ENCODE data around the gene ITGB1BP1. TPM values are rescaled to one million over a fixed set of nuclear protein-coding genes. Genes with fewer than 3 reads are reported as not detected.

Gene ITGB1BP1
- total and polyA plus RNA-seq, 9 of the 15 experiments (the other 6 are each of a cell fraction or from before 2014, with no cell fraction given), result 37.8 to 95.3 (median 50.4) TPM

DNA sequence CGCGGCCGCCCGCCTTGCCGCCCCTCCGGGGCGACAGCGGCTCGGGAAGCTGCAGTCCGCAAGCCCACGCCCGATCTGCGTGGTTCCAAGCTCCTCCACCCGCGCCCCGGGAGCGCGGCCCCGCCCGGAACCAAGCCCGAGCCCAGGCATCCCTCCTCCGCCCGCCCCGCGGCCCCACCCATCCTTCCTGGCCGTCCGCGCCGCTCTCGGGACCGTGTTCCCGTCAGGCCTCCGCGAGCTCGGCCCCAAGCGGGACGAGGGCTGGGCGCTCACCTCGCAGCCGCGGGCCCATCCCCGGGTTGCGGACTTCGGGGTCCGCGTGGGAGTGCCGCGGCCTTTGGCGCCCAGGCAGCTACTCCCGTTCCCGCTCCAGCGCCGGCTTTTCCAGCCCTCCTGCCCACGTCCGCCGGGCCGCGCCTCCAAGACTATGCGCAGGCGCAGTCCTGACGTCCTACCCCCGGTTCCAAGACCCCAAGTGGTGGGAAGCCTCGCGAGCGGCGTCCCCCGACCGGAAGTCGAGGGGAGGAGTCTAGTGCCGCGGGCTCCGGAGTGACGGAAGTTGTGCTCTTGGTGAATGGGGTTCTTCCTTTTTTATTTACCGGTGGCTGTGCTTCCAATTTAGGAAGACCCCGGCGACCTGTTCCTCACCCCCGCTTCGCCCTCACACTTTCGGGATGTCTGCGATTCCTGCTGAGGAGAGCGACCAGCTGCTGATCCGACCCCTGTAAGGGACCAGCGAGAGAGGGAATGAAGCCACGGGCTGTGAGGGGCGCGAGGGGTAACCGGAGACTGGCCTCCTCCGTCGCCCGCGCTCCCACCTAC is at the start of gene ITGB1BP1, which contains the start of gene CPSF3 (continued):
- TF ChIP-seq E2F6 (IDR thresholded peaks at IDR 0.05; ENCODE audit: borderline replicate concordance in 1 of 2, extremely low read depth in 1 of 2, insufficient read depth in 1 of 2, insufficient read length in 1 of 2, low read depth in 1 of 2, low read length in 1 of 2, poor library complexity in 1 of 2, severe bottlenecking in 1 of 2) (peak; percentile 51 to 69), BCOR (IDR thresholded peaks at IDR 0.05) (no peak), MEIS2 (IDR thresholded peaks at IDR 0.05; ENCODE audit: partially characterized antibody) (peak; percentile 67), ZBTB17 (CRISPR knock-in tag; IDR thresholded peaks at IDR 0.05) (peak; percentile 21; the same call in 1 of the 2 replicates), ZNF133 (CRISPR knock-in tag; IDR thresholded peaks at IDR 0.05) (no peak), HNRNPK (IDR thresholded peaks at IDR 0.05; ENCODE audit: low read depth, low read length, poor library complexity, severe bottlenecking) (peak; percentile 23), KLF13 (tag; IDR thresholded peaks at IDR 0.05; ENCODE audit: borderline replicate concordance, low read depth) (peak; percentile 96; the same call in 1 of the 2 replicates), RREB1 (CRISPR knock-in tag; IDR thresholded peaks at IDR 0.05) (peak; percentile 89; the same call in 1 of the 2 replicates), HDAC2 (IDR thresholded peaks at IDR 0.05) (0 out of 2 replicates have a peak, but pooled peaks have one; percentile 16), FOXM1 (IDR thresholded peaks at IDR 0.05; ENCODE audit: low read depth) (peak; percentile 49; the same call in 1 of the 2 replicates), FOXM1 (CRISPR knock-in tag; IDR thresholded peaks at IDR 0.05; ENCODE audit: low read depth) (peak; percentile 89; the same call in 1 of the 2 replicates), ZNF431 (CRISPR knock-in tag; IDR thresholded peaks at IDR 0.05) (peak; percentile 34; the same call in 1 of the 2 replicates), POLR2G (IDR thresholded peaks at IDR 0.05; ENCODE audit: low read depth, low read length) (peak; percentile 83), HMBOX1 (IDR thresholded peaks at IDR 0.05) (no peak), ZNF764 (CRISPR knock-in tag; IDR thresholded peaks at IDR 0.05; ENCODE audit: low read depth) (no peak), GTF2F1 (IDR thresholded peaks at IDR 0.05; ENCODE audit: low read depth, low read length) (no peak), BRF1 (IDR thresholded peaks at IDR 0.05; ENCODE audit: borderline replicate concordance, extremely low read depth, insufficient read length) (no peak), ZNF274 (IDR thresholded peaks at IDR 0.05; ENCODE audit: borderline replicate concordance, low read depth, low read length) (no peak), PCBP1 (IDR thresholded peaks at IDR 0.05; ENCODE audit: low read depth, low read length, poor library complexity, severe bottlenecking) (peak; percentile 80), SRSF9 (IDR thresholded peaks at IDR 0.05; ENCODE audit: borderline replicate concordance, low read depth, low read length) (no peak)
